K562 (cell line): ENCODE results near the gene C18orf32. TPM values are rescaled to one million over a fixed set of nuclear protein-coding genes. Genes with fewer than 3 reads are reported as not detected.

Experiments
- CEBPG ChIP-seq, 3 experiments: fragments of 200-800 bp in 1 of 3; sonication (Bioruptor generic) in 1 of 3; sonication (generic) in 1 of 3; formaldehyde crosslinking in 1 of 3; IDR thresholded peaks in 2 of 3; conservative IDR thresholded peaks in 1 of 3; 2 replicates each; pipeline versions ENCODE4 v1.6.1 to v1.8.0; 2016 to 2022; ENCODE audit warnings: missing compliant biosample characterization in 2 of 3, missing genetic modification characterization in 2 of 3, mild to moderate bottlenecking in 1 of 3, missing genetic modification reagents in 1 of 3
- GABPB1 ChIP-seq: sonication (generic); formaldehyde crosslinking; IDR thresholded peaks from 2 replicates; pipeline ENCODE4 v1.8.0; 2022; ENCODE audit warnings: mild to moderate bottlenecking, missing genetic modification reagents
- HNRNPUL1 ChIP-seq: fragments of 200-400 bp; formaldehyde crosslinking; IDR thresholded peaks from 2 replicates; pipeline ENCODE4 v1.6.1; 2017; ENCODE audit warnings: low read length
- HOXB6 ChIP-seq: fragments of 250-450 bp; sonication (Bioruptor Pico); IDR thresholded peaks from 2 replicates; pipeline ENCODE4 v1.5.1; 2022; ENCODE audit warnings: mild to moderate bottlenecking, borderline replicate concordance
- MBD1 ChIP-seq: fragments of 250-450 bp; sonication (Bioruptor Pico); IDR thresholded peaks from 2 replicates; pipeline ENCODE4 v1.8.0; 2022; ENCODE audit warnings: inconsistent platforms
- PCBP2 ChIP-seq: fragments of 200-400 bp; formaldehyde crosslinking; IDR thresholded peaks from 2 replicates; pipeline ENCODE4 v1.6.1; 2018; ENCODE audit warnings: low read length, low read depth, mild to moderate bottlenecking, moderate library complexity; ENCODE audit not compliant: poor library complexity, severe bottlenecking
- POLR2AphosphoS5 ChIP-seq: IDR thresholded peaks from 2 replicates; pipeline ENCODE4 v1.6.1; 2011; ENCODE audit warnings: mild to moderate bottlenecking, low read depth, low read length, moderate library complexity; ENCODE audit not compliant: control insufficient read depth, insufficient read depth
- SOX6 ChIP-seq: fragments of 450-650 bp; IDR thresholded peaks from 2 replicates; pipeline ENCODE4 v1.6.1; 2014; ENCODE audit warnings: mild to moderate bottlenecking
- TOE1 ChIP-seq, 2 experiments: fragments of 450-650 bp in 1 of 2; sonication (generic) in 1 of 2; formaldehyde crosslinking in 1 of 2; IDR thresholded peaks; 2 replicates each; pipeline versions ENCODE4 v1.7.1 to v1.8.0; 2016 to 2022; ENCODE audit warnings: borderline replicate concordance in 2 of 2, mild to moderate bottlenecking in 2 of 2, antibody characterized with exemption in 1 of 2, inconsistent platforms in 1 of 2, low read depth in 1 of 2, missing genetic modification reagents in 1 of 2, moderate library complexity in 1 of 2
- XRCC5 ChIP-seq: fragments of 200-400 bp; formaldehyde crosslinking; IDR thresholded peaks from 2 replicates; pipeline ENCODE4 v1.6.1; 2017; ENCODE audit warnings: low read depth, mild to moderate bottlenecking, low read length
- YY1 ChIP-seq, 3 experiments: IDR thresholded peaks; 2 replicates each; pipeline ENCODE4 v1.6.1; 2011; ENCODE audit warnings: low read length in 2 of 3, mild to moderate bottlenecking in 2 of 3, moderate library complexity in 2 of 3, borderline replicate concordance in 1 of 3, control low read depth in 1 of 3, low read depth in 1 of 3; ENCODE audit not compliant: insufficient read depth in 3 of 3, insufficient replicate concordance in 2 of 3, control insufficient read depth in 1 of 3, insufficient read length in 1 of 3; ENCODE audit errors: extremely low read depth in 1 of 3
- ZBTB17 ChIP-seq: fragments of 450-650 bp; formaldehyde crosslinking; IDR thresholded peaks from 2 replicates; pipeline ENCODE4 v1.4.0; 2020; ENCODE audit warnings: mild to moderate bottlenecking
- ZBTB7A ChIP-seq: IDR thresholded peaks from 2 replicates; pipeline ENCODE4 v1.6.1; 2011; ENCODE audit warnings: low read depth, mild to moderate bottlenecking, low read length, moderate library complexity, borderline replicate concordance; ENCODE audit not compliant: control insufficient read depth
- ZFX ChIP-seq: sonication (generic); formaldehyde crosslinking; IDR thresholded peaks from 2 replicates; pipeline ENCODE4 v1.8.0; 2022; ENCODE audit warnings: mild to moderate bottlenecking, missing genetic modification reagents, moderate library complexity
- ZNF274 ChIP-seq: IDR thresholded peaks from 2 replicates; pipeline ENCODE4 v1.6.1; 2011; ENCODE audit warnings: low read depth, mild to moderate bottlenecking, low read length, moderate library complexity, borderline replicate concordance
- ZNF561 ChIP-seq: fragments of 450-650 bp; formaldehyde crosslinking; conservative IDR thresholded peaks from 2 replicates; pipeline ENCODE4 v1.4.0; 2020; ENCODE audit warnings: mild to moderate bottlenecking, moderate library complexity
- ZNF592 ChIP-seq: fragments of 450-650 bp; IDR thresholded peaks from 2 replicates; pipeline ENCODE4 v1.6.1; 2017; ENCODE audit warnings: antibody characterized with exemption, mild to moderate bottlenecking
- polyA plus RNA-seq, 8 experiments: library from polyadenylated mRNA; depleted of rRNA in 4 of 8; stranded (reverse) in 5 of 8; unstranded in 3 of 8; fragments of >200 nt; fragmentation: Nextera tagmentation in 2 of 8; fragmentation: Illumina TruSeq in 1 of 8; extraction: Ambion mirVana in 2 of 8; extraction: Trizol in 1 of 8; gene quantifications; 2 replicates each; pipeline versions ENCODE4 v1.2.1 to v1.2.3, GENCODE V29; 2011 to 2014; ENCODE audit warnings: inconsistent platforms in 1 of 8, missing spikeins in 1 of 8
- total RNA-seq, 7 experiments: library from RNA; depleted of rRNA in 6 of 7; stranded (reverse); fragments of >200 nt in 6 of 7; fragmentation: Illumina TruSeq in 2 of 7; extraction: Trizol in 2 of 7; gene quantifications; 2 replicates each; pipeline versions ENCODE4 v1.2.1 to v1.2.3, GENCODE V29; 2011 to 2021; ENCODE audit warnings: low replicate concordance in 1 of 7

C18orf32 gene
- total and polyA plus RNA-seq, 9 of the 15 experiments (the other 6 are each of a cell fraction or from before 2014, with no cell fraction given): 8.5 to 35.0 (median 20.4) TPM

DNA sequence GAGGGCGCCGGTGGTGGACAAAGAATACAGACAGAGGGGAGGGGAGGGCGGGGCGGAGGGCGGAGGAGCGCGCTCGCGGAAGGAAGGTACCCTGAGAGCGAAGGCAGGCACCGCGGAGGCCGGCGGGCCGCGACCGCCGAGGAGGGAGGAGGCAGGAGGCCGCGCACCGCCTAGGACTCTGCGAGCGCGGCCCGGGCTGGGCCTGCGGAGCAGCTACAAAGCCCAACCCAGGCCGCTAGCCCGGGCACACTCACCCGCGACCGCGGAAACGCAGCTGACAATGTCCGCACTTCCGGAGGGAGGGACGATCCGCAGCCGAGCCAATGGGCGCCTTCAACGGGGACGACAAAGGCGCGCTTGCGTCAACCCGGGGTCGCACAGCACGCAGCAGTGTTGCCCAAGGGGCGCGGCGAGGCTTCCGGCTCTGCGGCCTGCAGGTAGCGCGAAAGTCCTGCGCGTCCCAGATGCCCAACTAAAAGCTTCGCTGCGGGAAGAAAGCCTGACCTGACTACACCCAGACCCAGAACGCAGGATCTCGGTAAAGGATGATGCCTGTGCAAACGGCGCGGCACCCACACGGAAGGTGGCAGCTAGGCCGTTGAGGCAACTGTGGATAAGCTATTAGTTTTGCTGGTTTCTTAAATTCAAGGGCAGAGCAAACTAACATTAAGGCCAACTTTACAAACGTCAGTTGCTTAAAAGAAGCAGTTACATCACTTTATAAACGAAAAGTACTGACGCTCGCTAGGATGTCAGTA is at the start of gene C18orf32 (continued):
- TF ChIP-seq ZNF592: peak; percentile 23; the same call in 1 of the 2 replicates
- no peak for TF ChIP-seq MBD1 (CRISPR knock-in tag)
- TF ChIP-seq ZNF561: no peak
- peak in 2 of 3 experiments; percentile 63 to 68 for TF ChIP-seq YY1 (IDR thresholded peaks at IDR 0.05; ENCODE audit: borderline replicate concordance in 1 of 3, control insufficient read depth in 1 of 3, extremely low read depth in 1 of 3, insufficient read depth in 3 of 3, insufficient read length in 1 of 3, insufficient replicate concordance in 2 of 3, low read depth in 1 of 3, low read length in 2 of 3)
- peak; percentile 86 for TF ChIP-seq CEBPG (CRISPR knock-in tag; IDR thresholded peaks at IDR 0.05)
- TF ChIP-seq CEBPG (tag; conservative IDR thresholded peaks at IDR 0.05 in 1 of 2, IDR thresholded peaks at IDR 0.05 in 1 of 2): peak in 1 of 2 experiments; percentile 73; a peak in 2 of 4 replicates
- peak; percentile 87; the same call in 1 of the 2 replicates for TF ChIP-seq ZBTB7A
- TF ChIP-seq ZNF274: no peak
- no peak for TF ChIP-seq PCBP2
- 0 out of 2 replicates have a peak, but pooled peaks have one; percentile 19 for TF ChIP-seq ZBTB17
- TF ChIP-seq ZFX (CRISPR knock-in tag): peak; percentile 83
- no peak for TF ChIP-seq HOXB6 (CRISPR knock-in tag)
- TF ChIP-seq HNRNPUL1: no peak
- peak; percentile 93 for TF ChIP-seq GABPB1 (CRISPR knock-in tag)
- no peak; the same call in 1 of the 2 replicates for TF ChIP-seq XRCC5
- no peak for TF ChIP-seq TOE1 (IDR thresholded peaks at IDR 0.05; ENCODE audit: borderline replicate concordance)
- TF ChIP-seq TOE1 (CRISPR knock-in tag; IDR thresholded peaks at IDR 0.05; ENCODE audit: borderline replicate concordance, low read depth): no peak
- 0 out of 2 replicates have a peak, but pooled peaks have one; percentile 34 for TF ChIP-seq SOX6
- TF ChIP-seq POLR2AphosphoS5: peak; percentile 82
